Tibial nerve (tissue), 4 donors: ENCODE measurements around the gene BAG5. TPM values are rescaled to one million over a fixed set of nuclear protein-coding genes. Genes with fewer than 3 reads are reported as not detected.

Experiments
- DNase-seq, 2 donors: peaks; one replicate each; pipeline ENCODE4 v3.0.0-alpha.2; 2019; ENCODE audit warnings: low spot score in 2 of 2
- H3K27ac ChIP-seq, 4 donors: fragments of 200-600 bp; sonication (generic) in 3 of 4; one replicate each; pipeline ENCODE4 v1.5.1; 2017 to 2019; ENCODE audit warnings: mild to moderate bottlenecking in 1 of 4
- H3K27me3 ChIP-seq, 2 donors: fragments of 200-600 bp; sonication (generic) in 1 of 2; one replicate each; pipeline versions ENCODE4 v1.5.1 to v1.6.0; 2017 to 2019
- H3K36me3 ChIP-seq, 3 donors: fragments of 200-600 bp; sonication (generic); one replicate each; pipeline ENCODE4 v1.5.1; 2018 to 2019
- H3K4me1 ChIP-seq, 4 donors: fragments of 200-600 bp; sonication (generic) in 3 of 4; one replicate each; pipeline ENCODE4 v1.5.1; 2017 to 2019
- H3K4me3 ChIP-seq, 4 donors: fragments of 200-600 bp; sonication (generic) in 3 of 4; one replicate each; pipeline ENCODE4 v1.5.1; 2017 to 2019; ENCODE audit warnings: mild to moderate bottlenecking in 1 of 4, moderate library complexity in 1 of 4
- H3K9me3 ChIP-seq, 4 donors: fragments of 200-600 bp; sonication (generic) in 3 of 4; one replicate each; pipeline ENCODE4 v1.5.1; 2017 to 2019
- CTCF ChIP-seq, 5 experiments: fragments of 200-600 bp in 3 of 5; fragments of 450-650 bp in 2 of 5; sonication (generic) in 3 of 5; IDR thresholded peaks; one replicate each; pipeline ENCODE4 v1.5.1; 2016 to 2019; ENCODE audit warnings: antibody characterized with exemption in 5 of 5, mild to moderate bottlenecking in 3 of 5, moderate library complexity in 2 of 5
- EP300 ChIP-seq, 2 donors: sonication (generic); formaldehyde crosslinking; IDR thresholded peaks; one replicate each; pipeline ENCODE4 v1.6.1; 2017; ENCODE audit warnings: antibody characterized with exemption in 2 of 2, mild to moderate bottlenecking in 1 of 2
- POLR2A ChIP-seq, 2 donors: fragments of 450-650 bp; IDR thresholded peaks; one replicate each; pipeline ENCODE4 v1.6.1; 2017; ENCODE audit warnings: antibody characterized with exemption in 2 of 2, mild to moderate bottlenecking in 2 of 2, moderate library complexity in 2 of 2
- WGBS, 2 donors: methylation state at CpG; one replicate each; pipeline ENCODE4 v1.1.5; 2018; 5-methylcytosine and 5-hydroxymethylcytosine counted together
- total RNA-seq, 4 donors: library from RNA; depleted of rRNA; stranded (reverse); fragments of >200 nt; gene quantifications; one replicate each; pipeline ENCODE4 v1.1.0, GENCODE V29; 2016

The BAG5 gene
- total RNA-seq, 4 donors from 2014 or later = 26.1 to 36.5 (median 31.7) TPM

- Histone ChIP-seq H3K4me3 (no peak overlapping the region), H3K27me3 (no peaks in the 10 kb centered on the region), H3K4me1 (peaks cover 0 to 78% (median 34%) of the 10 kb centered on the region in 4 donors), H3K36me3 (peaks cover 0 to 56% (median 0%) of the 10 kb centered on the region in 3 donors), H3K9me3 (no peaks in the 10 kb centered on the region), H3K27ac (no peak overlapping the region)
- WGBS, 2 donors = 88 to 92% methylated on average over 5 to 10 of the region's 11 CpGs
- TF ChIP-seq EP300 (IDR thresholded peaks at IDR 0.05) (no peak), POLR2A (IDR thresholded peaks at IDR 0.05) (no peak), CTCF (IDR thresholded peaks at IDR 0.05) (no peak)
- no peak for DNase-seq
Observed at GRCh38 chr14:103530831-103531230, 31.6 kb downstream of the BAG5 start.

- TF ChIP-seq EP300 (IDR thresholded peaks at IDR 0.05) (no peak), POLR2A (IDR thresholded peaks at IDR 0.05) (no peak), CTCF (IDR thresholded peaks at IDR 0.05) (no peak)
- Histone ChIP-seq H3K9me3 (no peaks in the 10 kb centered on the region), H3K4me1 (peaks cover 0 to 74% (median 34%) of the 10 kb centered on the region in 4 donors), H3K4me3 (no peak overlapping the region), H3K27me3 (no peaks in the 10 kb centered on the region), H3K36me3 (peaks cover 0 to 51% (median 0%) of the 10 kb centered on the region in 3 donors), H3K27ac (no peak overlapping the region)
- DNase-seq = no peak
- WGBS, 2 donors = 51 to 56% methylated on average over 6 to 7 of the region's 7 CpGs
Observed at GRCh38 chr14:103530390-103530789, 32.1 kb downstream of the BAG5 start.

GRCh38 chr14:103529383-103530365 lies 32.8 kb downstream of the BAG5 start:
- peak overlapping the region; percentile 92 to 98 (median 94) for H3K27ac ChIP-seq
- no peaks in the 10 kb centered on the region for H3K9me3 ChIP-seq
- 50 to 54% methylated on average over 33 to 37 of the region's 42 CpGs for WGBS, 2 donors
- TF ChIP-seq POLR2A (IDR thresholded peaks at IDR 0.05) (no peak), CTCF (IDR thresholded peaks at IDR 0.05) (no peak), EP300 (IDR thresholded peaks at IDR 0.05) (no peak)
- DNase-seq = no peak
- H3K36me3 ChIP-seq = peaks cover 0 to 44% (median 0%) of the 10 kb centered on the region in 3 donors
- peaks cover 0 to 66% (median 31%) of the 10 kb centered on the region in 4 donors for H3K4me1 ChIP-seq
- H3K27me3 ChIP-seq = no peaks in the 10 kb centered on the region
- H3K4me3 ChIP-seq = peak overlapping the region; percentile 74 to 95 (median 82)

- peaks cover 0 to 35% (median 0%) of the 10 kb centered on the region in 3 donors for H3K36me3 ChIP-seq
- H3K4me1 ChIP-seq = peaks cover 0 to 62% (median 31%) of the 10 kb centered on the region in 4 donors
- peak within 1 kb of the TSS; percentile 92 to 98 (median 94) for H3K27ac ChIP-seq
- H3K27me3 ChIP-seq = no peaks in the 10 kb centered on the region
- TF ChIP-seq EP300 (IDR thresholded peaks at IDR 0.05) (peak; percentile 11 to 84), POLR2A (IDR thresholded peaks at IDR 0.05) (no peak), CTCF (IDR thresholded peaks at IDR 0.05) (no peak)
- peak within 1 kb of the TSS; percentile 74 to 95 (median 82) for H3K4me3 ChIP-seq
- DNase-seq = peak; percentile 80 to 84
- no peaks in the 10 kb centered on the region for H3K9me3 ChIP-seq
- 1% methylated on average over 13 to 53 of the region's 70 CpGs for WGBS, 2 donors
Observed at GRCh38 chr14:103528587-103529382, 33.7 kb downstream of the BAG5 start, which contains the start of gene TRMT61A. Gene TRMT61A, plus strand, starts transcription at chr14:103529196. Its CDS starts 783 bp downstream, at chr14:103529979.
